ENCODE data around the gene DSG3.

Gene DSG3

GRCh38 chr18:31432316-31432715 is 15.2 kb upstream of the DSG3 start:
- DNase-seq (ENCODE audit: low spot score), result no peak

- DNase-seq (ENCODE audit: low spot score), result no peak
Measured at GRCh38 chr18:31436825-31437224, 10.7 kb upstream of the DSG3 start.

DNA sequence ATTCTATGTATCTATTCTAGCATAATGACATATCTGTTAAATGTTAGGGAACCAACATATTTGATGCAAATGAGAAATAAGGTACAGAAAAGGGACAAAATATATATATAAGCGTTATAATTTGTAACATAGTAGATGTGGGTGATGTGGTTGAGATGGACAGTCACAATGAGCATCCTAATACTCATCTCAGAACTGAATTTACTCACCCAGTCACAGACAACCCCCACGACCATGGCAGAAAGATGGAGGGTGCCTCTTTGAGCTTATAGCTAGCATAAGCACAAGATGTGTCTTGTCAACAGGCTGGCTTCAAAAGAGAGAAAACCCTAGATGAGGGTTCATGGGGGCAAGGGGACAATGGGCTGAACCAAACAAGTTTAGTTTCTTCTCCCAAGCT is 9.1 kb upstream of the DSG3 start:
- DNase-seq (ENCODE audit: low spot score), result no peak

DNA sequence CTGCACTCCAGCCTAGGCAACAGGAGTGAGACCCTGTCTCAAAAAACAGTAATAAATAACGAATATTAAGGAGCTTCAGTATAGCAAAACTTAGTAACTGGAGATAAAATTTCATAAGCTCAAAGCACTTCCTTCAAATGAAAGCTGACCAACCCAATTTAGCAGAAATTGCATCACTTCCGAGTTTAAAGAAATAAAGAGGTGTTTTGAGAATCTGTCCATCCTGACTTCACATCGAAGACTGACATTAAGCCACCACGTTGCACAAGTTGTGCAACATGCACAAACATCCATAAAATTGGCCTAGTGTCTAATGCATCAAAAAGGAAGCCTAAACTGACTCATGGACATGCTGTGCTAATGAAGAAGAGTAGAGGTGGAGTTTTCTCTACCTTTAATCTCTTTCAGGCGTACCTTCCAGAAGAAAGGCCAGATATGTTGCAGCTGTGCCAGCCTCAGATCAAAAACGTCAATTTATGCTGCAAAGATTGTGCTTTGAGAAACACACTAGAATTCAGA is 7.7 kb upstream of the DSG3 start:
- no peak for DNase-seq (ENCODE audit: low spot score)

DNA sequence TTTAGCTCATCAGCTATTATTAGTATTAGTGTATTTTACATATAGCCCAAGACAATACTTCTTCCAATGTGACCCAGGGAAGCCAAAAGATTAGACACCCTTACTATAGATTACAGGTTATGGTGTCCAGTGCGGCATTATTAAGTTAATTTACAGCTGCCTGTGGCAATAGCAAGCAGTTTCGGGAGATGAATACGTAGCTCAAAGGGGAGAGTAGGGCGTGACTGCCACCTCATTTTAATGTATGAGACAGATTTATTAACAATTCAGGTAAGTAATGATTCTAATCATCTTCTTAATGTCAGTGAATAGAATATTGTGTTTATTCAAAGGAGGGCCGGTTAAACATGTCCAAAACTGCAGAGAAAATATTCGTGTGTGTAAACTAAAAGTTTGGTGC is 6.8 kb upstream of the DSG3 start:
- DNase-seq (ENCODE audit: low spot score), result no peak

DNA sequence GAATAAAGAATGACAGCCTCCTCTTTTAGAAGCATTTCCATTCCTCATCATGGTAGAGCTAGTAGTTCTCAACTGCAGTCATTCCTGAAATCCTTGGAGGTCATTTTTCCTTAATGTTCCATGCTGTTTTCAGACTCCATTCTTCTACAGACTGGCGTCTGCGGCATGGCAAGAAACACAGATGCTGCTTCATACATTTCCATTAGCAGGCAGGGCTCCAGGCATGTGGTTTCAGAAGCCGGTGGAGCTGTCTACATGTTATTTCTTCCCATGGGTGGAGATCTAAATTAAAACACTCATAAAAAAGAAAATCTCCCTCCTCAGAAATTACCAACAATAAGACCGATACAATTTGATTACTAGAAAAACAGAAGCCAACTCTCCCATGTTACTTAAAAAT is 6.0 kb upstream of the DSG3 start:
- DNase-seq (ENCODE audit: low spot score), result no peak

GRCh38 chr18:31444142-31444541 is 3.4 kb upstream of the DSG3 start:
- no peak for DNase-seq (ENCODE audit: low spot score)

- DNase-seq (ENCODE audit: low spot score), result no peak
Measured at GRCh38 chr18:31445908-31446307, 1.6 kb upstream of the DSG3 start.

- DNase-seq (ENCODE audit: low spot score), result no peak
Measured at GRCh38 chr18:31446854-31447253, 687 bp upstream of the DSG3 start.

- DNase-seq (ENCODE audit: low spot score), result no peak
Measured at GRCh38 chr18:31450409-31450808, 2.9 kb downstream of the DSG3 start.

GRCh38 chr18:31451625-31452024 is 4.1 kb downstream of the DSG3 start:
- no peak for DNase-seq (ENCODE audit: low spot score)

DNA sequence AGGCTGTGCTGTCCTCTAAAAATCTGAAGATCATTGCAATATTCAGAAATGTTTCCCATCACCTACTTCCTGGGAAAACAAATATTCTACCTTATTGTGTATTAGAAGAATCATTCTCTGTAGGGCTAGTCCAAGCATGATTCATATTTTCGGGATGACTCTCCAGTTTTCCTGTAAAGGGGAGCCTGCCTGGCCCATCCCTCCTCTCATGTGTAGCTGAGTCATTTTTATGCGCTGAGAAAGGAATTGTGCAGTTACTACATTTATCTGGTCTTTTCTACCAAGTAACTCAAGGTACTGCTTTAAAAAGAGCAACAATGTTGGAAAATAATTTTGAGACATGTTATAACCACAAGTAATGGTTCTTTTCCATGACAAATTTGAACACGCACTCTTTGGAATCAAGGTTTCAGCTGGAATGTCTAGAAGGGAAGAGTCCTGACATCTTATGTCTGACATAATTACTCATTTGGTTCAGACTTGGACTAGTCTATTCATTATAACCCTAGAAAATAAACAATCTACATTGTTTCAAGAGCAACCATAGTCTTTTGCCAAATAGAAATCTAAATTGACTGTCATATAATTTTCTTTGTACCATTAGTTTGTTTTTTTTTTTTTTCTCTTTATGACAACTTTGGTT is 6.6 kb downstream of the DSG3 start:
- no peak for DNase-seq (ENCODE audit: low spot score)

DNA sequence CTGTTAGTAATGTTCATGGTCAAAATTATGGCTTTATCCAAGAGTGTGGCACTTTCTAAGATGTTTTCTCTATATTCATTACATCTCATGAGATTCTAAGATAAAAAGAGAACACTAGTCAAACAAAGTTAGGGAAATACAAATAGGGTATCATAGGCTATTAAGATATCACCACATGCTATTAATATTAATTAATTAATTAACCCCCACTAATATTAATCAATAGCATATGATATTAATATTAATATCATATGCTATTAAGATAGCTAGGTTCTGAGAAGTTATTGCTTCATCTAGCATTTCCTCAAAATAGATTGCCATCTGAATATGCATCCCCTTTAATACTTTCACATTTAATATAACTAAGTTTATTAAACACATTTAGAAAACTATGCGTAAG is 22.1 kb downstream of the DSG3 start:
- no peak for DNase-seq (ENCODE audit: low spot score)

GRCh38 chr18:31478688-31479087 is 31.1 kb downstream of the DSG3 start:
- DNase-seq (ENCODE audit: low spot score), result no peak

DNA sequence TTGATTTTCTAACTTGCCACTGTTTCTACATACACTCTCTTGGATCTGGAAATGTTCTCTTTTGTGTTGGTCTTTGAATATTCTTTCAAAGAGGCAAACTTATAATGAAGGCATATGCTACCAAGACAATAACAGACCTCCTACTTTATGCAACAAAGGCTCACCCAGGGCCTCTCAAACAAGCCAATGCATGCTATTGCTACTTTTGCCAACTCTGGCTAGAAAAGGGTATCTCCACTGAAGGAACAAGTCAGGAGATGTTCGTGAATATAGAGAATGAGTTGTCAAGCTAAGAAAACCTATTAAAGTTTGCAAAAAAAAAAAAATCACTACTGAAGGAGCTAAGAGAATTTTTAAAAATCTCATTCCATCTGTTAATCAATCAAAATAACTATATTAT is 34.5 kb downstream of the DSG3 start:
- no peak for DNase-seq (ENCODE audit: low spot score)

DNA sequence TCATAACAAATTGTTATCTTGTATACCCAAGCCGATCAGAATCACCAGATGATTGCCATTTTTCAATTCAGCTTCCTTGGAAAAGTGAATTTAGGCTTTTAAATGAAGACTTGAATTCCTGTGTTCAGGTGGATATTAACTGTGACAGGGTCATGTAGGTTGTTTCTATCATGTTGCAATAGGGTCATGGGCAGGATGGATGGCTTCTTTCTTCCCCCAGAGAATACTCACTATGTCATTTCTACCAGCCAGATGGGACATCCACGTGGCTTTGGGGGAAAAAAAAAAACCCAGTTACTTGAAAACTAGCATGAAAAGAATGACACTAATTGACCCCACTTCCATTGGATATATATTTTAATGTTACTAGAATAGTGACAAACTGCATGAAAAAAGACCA is 35.9 kb downstream of the DSG3 start:
- DNase-seq (ENCODE audit: low spot score), result no peak

DNA sequence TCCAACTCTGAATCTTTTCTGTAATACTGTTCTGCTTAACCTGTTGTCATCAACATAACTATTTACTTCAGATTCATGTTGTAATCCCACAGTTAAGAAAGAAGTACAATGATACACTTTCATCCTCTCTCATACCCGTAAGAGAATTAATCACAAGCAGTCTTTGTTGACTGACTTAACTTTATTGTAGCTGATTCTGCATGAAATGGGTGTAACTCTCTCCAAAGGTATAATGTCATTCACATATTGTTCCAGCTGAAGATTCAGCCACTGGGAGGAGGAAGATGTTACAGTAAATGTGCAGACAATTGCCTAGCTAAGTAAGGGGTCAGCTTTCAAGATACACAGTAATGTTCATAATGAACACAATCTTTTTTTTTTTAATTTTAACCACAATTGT is 36.9 kb downstream of the DSG3 start:
- no peak for DNase-seq (ENCODE audit: low spot score)

DNA sequence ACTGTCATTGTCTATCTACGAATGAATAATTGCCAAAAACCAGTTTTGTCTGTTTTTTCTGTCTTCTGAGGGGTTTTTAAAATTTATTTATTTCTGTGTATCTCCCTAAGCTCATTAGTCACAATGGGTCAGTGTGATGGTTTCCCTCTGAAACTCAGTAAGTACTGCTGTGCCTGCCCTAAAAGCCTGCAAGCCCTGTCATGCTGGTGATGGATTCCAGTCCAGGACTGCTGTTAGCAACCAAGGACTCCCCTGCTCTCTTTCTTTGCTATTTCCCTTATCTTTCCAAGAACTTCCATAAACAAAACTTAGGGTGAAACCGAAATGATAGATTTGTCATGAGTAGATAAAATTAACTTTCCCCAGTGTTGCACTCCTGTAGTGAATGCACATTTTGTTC is 38.6 kb downstream of the DSG3 start:
- no peak for DNase-seq (ENCODE audit: low spot score)

DNA sequence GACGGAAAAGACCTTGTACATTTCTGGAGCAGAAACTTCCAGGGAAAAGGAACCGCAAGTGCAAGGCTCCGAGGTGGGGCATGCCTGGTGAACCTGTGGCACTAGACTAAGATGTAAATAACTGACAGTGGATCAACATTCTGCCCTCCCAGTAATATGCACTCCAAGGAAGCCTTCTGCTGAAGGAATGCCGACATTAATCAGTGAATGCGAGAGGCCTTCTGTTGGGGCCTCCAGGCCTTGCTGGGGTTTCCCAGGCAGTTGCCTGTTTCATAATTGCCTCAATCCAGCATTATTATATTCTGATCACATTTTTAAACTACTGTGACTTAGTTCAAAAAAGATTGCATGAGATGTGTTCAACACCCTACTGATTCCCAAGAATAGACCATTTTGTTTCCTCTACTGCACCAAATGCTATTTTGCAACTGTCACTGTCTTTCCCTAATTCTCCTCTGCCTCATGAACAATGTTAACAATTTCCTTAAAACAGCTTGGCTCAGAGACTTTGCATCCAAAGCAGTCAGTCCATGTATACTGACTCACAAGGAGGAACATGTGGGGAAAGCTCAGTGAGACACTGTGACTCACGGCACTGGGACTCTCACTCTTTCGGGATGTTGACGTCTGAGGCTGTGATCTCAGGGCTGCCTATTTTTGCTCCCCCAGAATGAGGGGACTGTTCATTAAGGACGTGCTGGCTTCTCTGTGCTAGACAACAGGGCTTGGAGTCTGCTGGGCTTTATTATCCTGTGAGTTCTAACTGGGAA is 39.9 kb downstream of the DSG3 start:
- DNase-seq (ENCODE audit: low spot score), result peak; percentile 39

- no peak for DNase-seq (ENCODE audit: low spot score)
Measured at GRCh38 chr18:31489311-31489710, 41.8 kb downstream of the DSG3 start.

DNA sequence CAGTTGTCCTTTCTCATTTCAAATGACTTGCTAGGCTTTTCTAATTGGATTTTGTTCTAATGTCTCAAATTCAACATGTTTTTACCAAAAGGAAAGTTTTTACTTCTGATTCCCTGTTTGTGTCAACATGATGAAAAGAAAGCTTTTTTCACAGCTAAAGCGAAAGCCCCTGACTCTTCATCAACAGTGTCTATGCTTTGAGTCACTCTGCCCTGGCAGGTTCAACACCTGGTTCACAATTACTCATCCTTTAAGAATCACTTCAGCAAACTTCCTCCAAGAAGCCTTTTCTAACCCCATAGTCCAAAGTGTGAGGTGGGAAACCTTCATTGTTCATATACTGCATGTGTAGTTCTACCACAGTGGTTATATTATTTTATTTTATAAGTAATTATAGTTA is 42.8 kb downstream of the DSG3 start:
- DNase-seq (ENCODE audit: low spot score), result no peak

- no peak for DNase-seq (ENCODE audit: low spot score)
Measured at GRCh38 chr18:31490833-31491232, 43.3 kb downstream of the DSG3 start.

DNA sequence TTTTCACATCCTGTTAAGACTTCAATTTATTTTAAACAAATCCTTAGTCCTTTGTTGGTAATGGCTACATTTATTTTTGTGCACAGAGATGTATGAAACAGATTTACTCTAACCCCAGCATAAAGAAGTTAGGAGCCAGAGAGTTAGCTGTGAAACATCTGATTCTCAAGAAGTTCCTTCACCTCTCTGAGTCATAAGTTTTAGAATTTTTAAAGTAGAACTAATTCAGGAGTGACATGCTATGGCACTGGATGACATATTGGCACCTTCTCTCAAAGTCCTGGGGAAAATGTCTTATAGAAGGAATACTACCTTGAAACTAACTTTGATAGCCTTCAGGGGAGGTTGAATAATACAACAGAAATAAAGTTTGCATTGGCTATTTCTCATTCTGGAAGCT is 44.0 kb downstream of the DSG3 start:
- DNase-seq (ENCODE audit: low spot score), result no peak

- no peak for DNase-seq (ENCODE audit: low spot score)
Measured at GRCh38 chr18:31492671-31493070, 45.1 kb downstream of the DSG3 start.
